Mucosa of stomach (tissue), 1 donor: ENCODE measurements around the gene HP.

Source experiments
- H3K27me3 ChIP-seq: one replicate; pipeline ENCODE4 v1.7.0; 2013; ENCODE audit warnings: mild to moderate bottlenecking, low read length; ENCODE audit not compliant: control insufficient read depth, insufficient read depth
- H3K36me3 ChIP-seq: one replicate; pipeline ENCODE4 v1.7.0; 2013; ENCODE audit warnings: low read length; ENCODE audit not compliant: control insufficient read depth, insufficient read depth
- H3K4me1 ChIP-seq: one replicate; pipeline ENCODE4 v1.7.0; 2013; ENCODE audit warnings: mild to moderate bottlenecking, low read length; ENCODE audit not compliant: control insufficient read depth, insufficient read depth
- H3K4me3 ChIP-seq: one replicate; pipeline ENCODE4 v1.7.0; 2013; ENCODE audit warnings: low read length
- H3K9ac ChIP-seq: one replicate; pipeline ENCODE4 v1.7.0; 2013; ENCODE audit warnings: mild to moderate bottlenecking, low read length, moderate library complexity
- H3K9me3 ChIP-seq: one replicate; pipeline ENCODE4 v1.7.0; 2013; ENCODE audit warnings: mild to moderate bottlenecking, low read length, moderate library complexity; ENCODE audit not compliant: control insufficient read depth
- donor health status: Pancreatic carcinoma.

Gene HP

GRCh38 chr16:72023962-72024361 lies 30.3 kb upstream of the HP start:
- H3K4me3 ChIP-seq, result no peak overlapping the region
- H3K36me3 ChIP-seq, result peaks cover 5% of the 10 kb centered on the region
- no peak overlapping the region for H3K9ac ChIP-seq
- no peaks in the 10 kb centered on the region for H3K9me3 ChIP-seq
- H3K27me3 ChIP-seq, result no peaks in the 10 kb centered on the region
- no peaks in the 10 kb centered on the region for H3K4me1 ChIP-seq

DNA sequence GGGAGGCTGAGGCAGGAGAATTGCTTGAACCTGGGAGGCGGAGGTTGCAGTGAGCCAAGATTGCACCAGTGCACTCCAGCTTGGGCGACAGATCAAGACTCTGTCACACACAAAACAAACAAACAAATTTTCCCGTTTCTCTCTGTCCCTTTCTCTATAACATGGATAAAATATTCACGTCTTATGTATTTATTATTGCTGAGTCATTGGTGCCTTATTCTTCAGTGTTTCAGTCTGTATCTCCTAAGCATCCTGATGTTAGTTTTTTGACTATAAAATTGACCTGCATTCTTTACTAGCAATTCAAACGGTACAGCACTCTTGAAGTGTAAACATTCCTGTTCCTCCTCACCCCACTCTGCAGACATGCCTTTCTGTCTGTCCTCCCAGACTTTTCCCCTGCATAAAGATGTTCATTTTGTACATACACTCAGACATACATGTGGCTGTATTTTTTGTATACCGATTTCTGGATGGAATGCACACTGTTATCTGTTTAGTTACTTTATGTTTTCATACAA lies 29.4 kb upstream of the HP start:
- H3K27me3 ChIP-seq, result no peaks in the 10 kb centered on the region
- peaks cover 5% of the 10 kb centered on the region for H3K36me3 ChIP-seq
- H3K9me3 ChIP-seq, result no peaks in the 10 kb centered on the region
- H3K4me1 ChIP-seq, result no peaks in the 10 kb centered on the region
- H3K9ac ChIP-seq, result no peak overlapping the region
- H3K4me3 ChIP-seq, result no peak overlapping the region

DNA sequence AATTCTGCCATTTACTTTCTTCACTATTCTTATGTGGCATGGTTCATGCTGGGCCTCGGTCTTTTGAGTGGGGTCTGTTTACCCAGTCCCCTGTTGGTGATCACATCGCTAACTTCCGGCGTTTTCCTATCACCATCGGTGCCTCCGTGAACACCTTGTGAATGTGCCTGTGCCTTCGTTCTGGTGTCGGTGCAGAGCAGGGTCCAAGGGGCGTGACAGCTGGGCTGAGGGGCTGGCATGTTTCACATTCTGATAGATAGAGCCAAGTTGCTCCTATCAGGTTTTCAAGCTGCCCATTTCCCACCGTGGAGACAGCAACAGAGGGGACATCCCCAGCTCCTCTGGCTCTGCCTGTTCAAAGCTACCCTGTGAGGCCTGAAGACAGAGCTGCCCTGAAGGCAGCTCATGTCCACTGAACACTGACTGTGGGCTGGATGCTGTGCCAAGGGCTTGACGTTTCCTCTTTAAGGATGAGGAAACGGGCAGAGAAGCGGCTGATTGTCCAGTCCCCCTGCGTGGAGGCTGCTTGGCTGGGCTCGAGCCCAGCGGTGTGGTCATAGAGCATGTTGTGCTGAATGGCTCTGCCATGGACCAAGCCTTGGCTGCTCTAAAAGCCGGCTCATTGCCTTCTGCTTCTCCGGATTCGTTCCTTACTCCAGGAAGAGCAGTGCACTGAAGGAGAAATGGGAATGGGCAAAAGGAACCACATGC lies 28.7 kb upstream of the HP start:
- Histone ChIP-seq H3K27me3 (no peaks in the 10 kb centered on the region), H3K4me1 (no peaks in the 10 kb centered on the region), H3K9me3 (no peaks in the 10 kb centered on the region), H3K9ac (no peak overlapping the region), H3K36me3 (peaks cover 5% of the 10 kb centered on the region), H3K4me3 (no peak overlapping the region)

- H3K4me3 ChIP-seq, result no peak overlapping the region
- no peaks in the 10 kb centered on the region for H3K27me3 ChIP-seq
- peaks cover 5% of the 10 kb centered on the region for H3K36me3 ChIP-seq
- no peaks in the 10 kb centered on the region for H3K9me3 ChIP-seq
- no peak overlapping the region for H3K9ac ChIP-seq
- H3K4me1 ChIP-seq, result no peaks in the 10 kb centered on the region
These were observed 26.5 kb upstream of the HP start for GRCh38 chr16:72027669-72028378.

DNA sequence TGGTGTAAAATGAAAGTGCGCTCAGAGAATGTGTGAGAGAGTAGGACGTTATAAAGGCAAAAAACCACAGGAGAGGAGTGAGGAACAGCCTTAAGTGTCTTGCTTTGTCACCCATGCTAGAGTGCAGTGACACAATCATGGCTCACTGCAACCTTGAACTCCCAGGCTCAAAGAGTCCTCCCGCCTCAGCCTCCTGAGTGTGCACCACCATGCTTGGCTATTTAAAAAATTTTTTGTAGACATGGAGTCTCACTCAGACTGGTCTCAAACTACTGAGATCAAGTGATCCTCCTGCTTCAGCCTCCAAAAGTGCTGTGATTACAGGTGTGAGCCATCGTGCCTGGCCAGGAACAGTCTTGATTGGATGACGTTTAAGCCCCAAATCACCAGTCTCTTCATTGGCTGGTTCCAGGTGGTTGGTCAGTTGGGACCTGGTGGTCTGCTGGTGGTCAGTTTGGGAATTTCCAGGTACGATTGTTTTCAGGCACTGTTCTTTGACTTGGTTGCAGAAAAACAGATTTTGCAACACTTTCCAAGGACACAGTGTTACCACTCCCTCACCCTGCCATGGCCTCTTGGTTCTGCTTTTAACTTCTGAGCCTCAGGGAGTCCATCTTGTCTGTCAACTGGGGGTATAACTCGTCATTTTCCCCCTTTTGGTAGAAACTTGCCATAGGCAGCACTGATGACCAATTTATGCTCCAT lies 24.6 kb upstream of the HP start:
- Histone ChIP-seq H3K9ac (no peak overlapping the region), H3K27me3 (no peaks in the 10 kb centered on the region), H3K4me3 (no peak overlapping the region), H3K9me3 (no peaks in the 10 kb centered on the region), H3K4me1 (no peaks in the 10 kb centered on the region), H3K36me3 (peaks cover 5% of the 10 kb centered on the region)

GRCh38 chr16:72033437-72033836 lies 20.9 kb upstream of the HP start:
- H3K9me3 ChIP-seq, result no peaks in the 10 kb centered on the region
- no peaks in the 10 kb centered on the region for H3K4me1 ChIP-seq
- H3K36me3 ChIP-seq, result no peaks in the 10 kb centered on the region
- H3K27me3 ChIP-seq, result no peaks in the 10 kb centered on the region
- no peak overlapping the region for H3K9ac ChIP-seq
- H3K4me3 ChIP-seq, result no peak overlapping the region

GRCh38 chr16:72036098-72036497 lies 18.2 kb upstream of the HP start:
- Histone ChIP-seq H3K27me3 (no peaks in the 10 kb centered on the region), H3K36me3 (no peaks in the 10 kb centered on the region), H3K9ac (no peak overlapping the region), H3K4me3 (no peak overlapping the region), H3K9me3 (no peaks in the 10 kb centered on the region), H3K4me1 (no peaks in the 10 kb centered on the region)

GRCh38 chr16:72042157-72042660 lies 12.1 kb upstream of the HP start:
- Histone ChIP-seq H3K9ac (peak overlapping the region; percentile 2), H3K4me3 (no peak overlapping the region), H3K9me3 (no peaks in the 10 kb centered on the region), H3K4me1 (peaks cover 5% of the 10 kb centered on the region), H3K27me3 (no peaks in the 10 kb centered on the region), H3K36me3 (no peaks in the 10 kb centered on the region)

DNA sequence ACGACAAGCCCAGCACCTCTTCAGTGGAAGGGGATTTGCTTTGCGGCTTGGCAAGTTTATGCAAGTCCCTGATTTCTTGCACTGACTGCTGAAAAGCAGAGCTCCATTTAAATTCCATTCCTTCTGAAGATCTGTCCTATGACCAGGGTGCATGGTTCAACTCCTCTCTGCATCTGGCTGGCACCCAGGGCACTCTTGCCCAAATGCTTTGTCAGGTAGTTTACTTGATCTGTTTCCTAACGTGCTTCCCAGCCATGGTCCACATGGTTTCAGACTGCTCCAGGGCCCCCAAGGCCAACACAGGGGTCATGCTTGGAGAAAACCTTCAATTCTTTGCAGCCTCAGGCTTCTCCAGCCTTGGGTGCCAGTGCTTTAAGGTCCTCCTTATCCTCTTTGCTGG lies 11.2 kb upstream of the HP start:
- Histone ChIP-seq H3K9me3 (no peaks in the 10 kb centered on the region), H3K4me3 (no peak overlapping the region), H3K4me1 (peaks cover 5% of the 10 kb centered on the region), H3K27me3 (no peaks in the 10 kb centered on the region), H3K36me3 (no peaks in the 10 kb centered on the region), H3K9ac (no peak overlapping the region)

- no peaks in the 10 kb centered on the region for H3K36me3 ChIP-seq
- no peaks in the 10 kb centered on the region for H3K27me3 ChIP-seq
- no peaks in the 10 kb centered on the region for H3K9me3 ChIP-seq
- H3K4me1 ChIP-seq, result peaks cover 5% of the 10 kb centered on the region
- no peak overlapping the region for H3K4me3 ChIP-seq
- H3K9ac ChIP-seq, result no peak overlapping the region
These were observed 10.8 kb upstream of the HP start for GRCh38 chr16:72043539-72043938.

- Histone ChIP-seq H3K9me3 (no peaks in the 10 kb centered on the region), H3K9ac (no peak overlapping the region)
These were observed 10.0 kb upstream of the HP start for GRCh38 chr16:72044296-72044695.

DNA sequence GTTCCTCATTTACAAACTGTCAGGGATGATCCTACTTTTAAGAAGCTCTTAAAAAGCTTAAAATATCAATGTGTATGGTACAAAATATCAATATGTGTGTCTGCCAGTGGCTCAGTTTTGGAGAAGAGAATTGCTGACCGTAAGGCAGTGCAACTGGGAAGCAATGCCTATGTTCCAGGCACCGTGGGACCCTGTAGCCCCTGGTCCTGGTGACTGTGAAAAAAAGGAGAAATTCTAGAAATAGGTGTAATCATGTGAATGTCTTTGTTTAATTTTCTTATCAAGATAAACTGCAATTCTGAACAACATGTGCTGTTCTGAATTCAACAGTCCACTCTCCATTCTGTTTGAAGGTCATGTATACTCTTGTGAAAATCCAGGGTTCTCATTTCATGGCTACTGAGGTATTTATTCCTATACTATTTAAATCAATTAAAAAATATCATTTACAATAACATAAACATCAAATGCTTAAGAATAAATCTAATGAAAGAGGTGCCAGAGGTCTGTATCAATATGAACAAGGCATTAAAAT lies 9.4 kb upstream of the HP start:
- no peak overlapping the region for H3K9ac ChIP-seq
- H3K4me1 ChIP-seq, result peaks cover 5% of the 10 kb centered on the region
- H3K9me3 ChIP-seq, result no peaks in the 10 kb centered on the region
- no peaks in the 10 kb centered on the region for H3K36me3 ChIP-seq
- H3K27me3 ChIP-seq, result no peaks in the 10 kb centered on the region
- no peak overlapping the region for H3K4me3 ChIP-seq

More at GRCh38 chr16:72044296-72044695, 10.0 kb upstream of the HP start:
- no peak overlapping the region for H3K4me3 ChIP-seq
- peaks cover 5% of the 10 kb centered on the region for H3K4me1 ChIP-seq
- H3K36me3 ChIP-seq, result no peaks in the 10 kb centered on the region
- H3K27me3 ChIP-seq, result no peaks in the 10 kb centered on the region
